HuH-7.5 (cell line): ENCODE measurements around the gene CCDC148.
"Not testable (repeated sequence)": the region's sequence is repeated elsewhere in the genome, so short reads cannot be mapped to it uniquely, and the experiment has no call there.

Experiments
- DNase-seq: peaks from one replicate; pipeline ENCODE4 v3.0.0; 2011; ENCODE audit warnings: low spot score

Gene CCDC148

GRCh38 chr2:158482594-158482993, 26.0 kb upstream of the CCDC148 start:
- no peak for DNase-seq

GRCh38 chr2:158481116-158481515, 24.6 kb upstream of the CCDC148 start:
- DNase-seq = no peak

- DNase-seq = no peak
Observed at GRCh38 chr2:158478816-158479215, 22.3 kb upstream of the CCDC148 start.

DNA sequence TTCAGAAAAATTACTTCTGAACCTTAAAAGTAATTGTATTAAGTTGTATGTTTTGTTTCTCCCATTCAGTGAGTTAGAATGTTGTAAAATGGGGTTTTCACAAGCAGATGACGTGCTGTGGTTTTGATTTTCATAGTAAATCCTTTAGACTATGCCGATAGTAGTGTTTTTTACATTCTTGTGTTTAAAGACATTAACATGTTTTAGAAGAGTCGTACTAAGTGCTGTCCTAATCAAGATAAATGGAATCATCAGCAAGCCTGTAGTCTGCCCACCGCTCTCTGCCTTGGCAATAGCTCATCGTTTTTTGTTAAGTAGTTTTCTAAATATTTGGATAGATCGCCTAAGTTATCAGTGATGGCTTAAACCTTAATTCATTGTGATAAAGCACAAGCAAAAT, 21.7 kb upstream of the CCDC148 start:
- DNase-seq = no peak

- no peak for DNase-seq
Observed at GRCh38 chr2:158477202-158477601, 20.6 kb upstream of the CCDC148 start.

- DNase-seq = not testable (repeated sequence)
Observed at GRCh38 chr2:158474526-158475011, 18.0 kb upstream of the CCDC148 start.

GRCh38 chr2:158473719-158474392, 17.3 kb upstream of the CCDC148 start:
- no peak for DNase-seq

DNA sequence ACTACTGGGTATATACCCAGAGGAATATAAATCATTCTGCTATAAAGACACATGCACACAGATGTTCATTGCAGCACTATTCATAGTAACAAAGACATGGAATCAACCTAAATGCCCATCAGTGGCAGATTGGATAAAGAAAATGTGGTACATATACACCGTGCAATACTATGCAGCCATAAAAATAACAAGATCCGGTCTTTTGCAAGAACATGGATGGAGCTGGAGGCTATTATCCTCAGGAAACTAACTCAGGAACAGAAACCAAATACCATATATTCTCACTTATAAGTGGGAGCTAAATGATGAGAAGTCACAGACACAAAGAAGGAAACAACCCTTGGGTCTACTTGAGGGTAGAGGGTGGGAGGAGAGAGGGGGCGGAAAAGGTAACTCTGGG, 16.7 kb upstream of the CCDC148 start:
- DNase-seq = not testable (repeated sequence)

DNA sequence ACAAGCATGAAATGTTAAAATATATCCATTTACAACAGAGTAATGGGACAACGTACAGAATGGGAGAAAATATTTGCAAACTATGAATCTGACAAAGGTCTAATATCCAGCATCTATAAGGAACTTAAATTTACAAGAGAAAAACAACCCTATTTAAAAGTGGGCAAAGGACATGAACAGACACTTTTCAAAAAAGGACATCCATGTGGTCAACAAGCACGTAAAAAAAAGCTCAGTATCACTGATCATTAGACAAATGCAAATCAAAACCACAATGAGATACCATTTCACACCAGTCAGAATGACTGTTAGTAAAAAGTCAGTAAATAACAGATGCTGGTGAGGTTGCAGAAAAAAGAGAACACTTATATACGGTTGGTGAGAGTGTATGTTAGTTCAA, 16.3 kb upstream of the CCDC148 start:
- DNase-seq = not testable (repeated sequence)

DNA sequence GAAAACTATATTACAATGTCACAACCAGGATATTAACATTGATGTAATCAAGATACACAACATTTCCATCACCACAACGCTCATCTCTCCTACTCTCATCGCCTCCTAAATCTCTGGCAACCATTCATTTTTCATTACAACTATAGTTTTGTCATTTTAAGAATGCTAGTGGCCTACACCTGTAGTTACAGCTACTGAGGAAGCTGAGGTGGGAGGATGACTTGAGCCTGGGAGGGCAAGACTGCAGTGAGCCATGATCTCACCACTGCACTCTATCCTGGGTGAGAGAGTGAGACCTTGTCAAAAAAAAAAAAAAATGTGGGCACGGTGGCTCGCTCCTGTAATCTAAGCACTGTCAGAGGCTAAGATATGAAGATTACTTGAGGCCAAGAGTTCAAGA, 10.7 kb upstream of the CCDC148 start:
- DNase-seq = no peak

- peak; percentile 34 for DNase-seq
Observed at GRCh38 chr2:158464426-158465281, 8.1 kb upstream of the CCDC148 start.

DNA sequence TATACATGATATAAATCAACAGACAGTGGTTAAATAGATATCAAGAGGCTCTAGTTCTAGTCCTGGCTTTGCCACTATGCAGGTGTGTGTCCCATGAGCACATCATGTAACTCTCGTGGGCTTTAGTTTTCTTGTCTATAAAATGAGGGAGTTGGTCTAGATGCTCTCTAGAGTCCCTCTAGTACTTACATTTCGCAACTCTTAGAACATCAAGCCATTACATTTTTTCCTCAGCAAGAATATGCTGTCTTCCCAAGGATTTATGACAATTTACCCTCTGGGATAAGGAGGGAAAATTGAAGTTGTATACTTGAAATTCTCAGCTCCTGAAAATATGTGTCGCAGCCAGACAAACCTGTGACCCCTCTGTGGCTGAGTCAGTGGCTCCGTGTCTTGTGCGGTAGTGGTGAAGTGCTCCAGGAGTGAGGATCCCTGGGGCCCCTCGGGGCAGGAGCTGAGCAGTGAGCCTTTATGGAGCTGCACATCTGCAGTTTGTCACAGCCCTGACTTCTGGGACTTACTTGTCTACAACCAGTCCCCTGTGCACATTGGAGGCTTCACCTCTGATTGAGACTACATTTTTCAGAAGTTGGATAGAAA, 7.0 kb upstream of the CCDC148 start:
- DNase-seq = no peak

DNA sequence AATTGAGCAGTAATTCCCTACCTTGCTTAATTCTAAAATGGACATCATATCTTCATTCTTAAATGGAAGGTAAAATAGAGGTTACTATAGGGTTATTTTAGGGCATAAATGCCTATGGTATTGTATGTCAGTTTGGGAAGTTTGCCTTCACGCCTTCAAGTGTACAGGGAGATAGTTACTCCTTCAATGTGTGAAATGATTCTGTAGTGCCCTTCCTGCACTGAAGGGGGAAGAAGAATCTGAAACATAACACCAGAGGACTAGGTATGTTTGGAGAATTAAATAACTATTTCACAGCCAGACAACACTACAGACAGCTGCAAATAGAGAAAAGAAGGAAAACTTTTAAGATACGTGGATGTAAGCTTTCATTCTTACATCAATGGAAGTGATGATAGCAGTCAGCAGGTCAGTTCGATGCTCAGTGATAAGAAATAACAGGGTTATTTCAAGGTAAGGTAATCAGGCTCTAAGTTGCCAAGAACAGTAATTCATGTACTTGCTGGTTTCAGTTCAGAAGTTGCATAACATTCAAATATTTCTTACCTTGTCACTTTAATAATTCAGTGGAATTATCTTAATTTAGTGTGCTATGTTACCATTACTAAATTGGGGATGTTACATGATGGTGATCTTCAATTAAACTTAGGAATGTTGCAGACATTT, 4.2 kb upstream of the CCDC148 start:
- no peak for DNase-seq

DNA sequence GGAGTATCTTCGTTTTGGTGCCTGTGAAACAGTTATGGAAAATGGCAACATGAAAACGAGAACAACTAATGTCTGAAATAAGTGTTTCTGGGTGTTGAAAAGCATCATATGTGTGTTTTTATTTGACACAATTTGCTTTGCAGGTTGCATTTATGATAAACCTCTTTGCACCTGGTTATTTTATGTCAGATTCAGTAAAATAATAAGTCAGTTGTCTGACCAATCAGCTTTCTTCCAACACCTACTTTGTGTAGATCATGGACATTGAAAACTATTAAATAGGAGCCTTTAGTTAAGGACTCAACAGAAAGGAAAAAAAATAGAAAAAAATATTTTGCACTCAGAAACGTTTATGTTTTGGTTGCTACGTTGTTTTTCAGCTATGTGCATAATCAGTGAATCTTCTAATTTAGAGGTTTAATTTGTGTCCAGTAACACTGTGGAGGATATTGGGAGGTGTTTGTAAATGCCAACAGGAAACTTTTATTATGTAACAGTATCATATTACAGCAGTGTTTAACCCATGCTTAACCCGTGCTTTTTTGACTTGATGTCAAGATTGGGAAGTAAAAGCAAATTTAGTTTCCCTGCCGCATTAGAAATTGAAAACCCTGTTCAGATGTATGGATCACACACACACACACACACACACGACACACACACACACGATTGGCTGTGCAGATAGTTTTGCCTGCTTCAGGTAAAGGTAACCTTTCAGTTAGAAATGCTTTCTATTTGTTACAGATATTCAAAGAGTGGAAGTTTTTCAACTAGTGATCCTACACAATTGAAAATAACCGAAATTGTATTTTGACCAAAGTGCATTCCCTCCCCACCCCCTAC, 2.8 kb upstream of the CCDC148 start:
- no peak for DNase-seq

- no peak for DNase-seq
Observed at GRCh38 chr2:158458617-158458920, 2.0 kb upstream of the CCDC148 start.

DNA sequence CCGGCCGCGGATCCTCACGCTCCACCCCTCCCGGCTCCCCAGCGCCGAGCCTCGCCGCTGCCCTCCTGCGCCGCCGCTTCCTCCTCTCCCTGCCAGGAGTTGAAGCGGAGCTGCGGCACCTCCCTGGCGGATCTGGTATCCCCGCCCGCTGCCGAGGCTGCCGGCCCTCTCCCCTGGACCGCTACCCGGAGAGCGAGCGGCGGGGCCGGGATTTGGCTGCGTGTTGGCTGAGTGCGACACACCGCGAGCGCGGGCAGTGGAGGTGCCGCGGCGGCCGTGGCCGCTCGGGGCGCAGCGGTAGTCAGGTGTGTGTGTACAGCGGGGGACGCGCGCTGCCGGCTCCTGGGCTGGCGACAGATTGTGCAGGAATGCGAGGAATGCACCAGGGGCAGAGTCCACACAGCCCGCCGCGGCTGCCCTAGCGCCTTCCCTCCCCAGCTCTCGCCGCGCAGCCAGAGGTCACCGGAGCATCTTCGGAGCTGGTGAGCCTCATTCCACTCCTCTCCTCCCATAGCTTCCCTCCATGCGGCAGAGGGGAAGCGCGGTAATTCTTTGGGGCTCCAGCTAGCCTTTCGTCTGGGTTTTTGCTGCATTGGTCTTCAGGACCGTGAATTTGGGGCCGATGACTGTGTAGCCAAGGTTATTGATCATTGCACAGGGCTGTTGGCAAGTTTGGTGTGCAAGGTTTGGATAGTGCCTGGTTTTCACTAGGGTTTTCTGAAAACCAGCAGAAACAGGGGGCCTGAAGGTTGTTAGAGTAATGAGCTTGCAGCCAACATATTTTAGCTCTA, 1.5 kb upstream of the CCDC148 start:
- DNase-seq = peak; percentile 76

DNA sequence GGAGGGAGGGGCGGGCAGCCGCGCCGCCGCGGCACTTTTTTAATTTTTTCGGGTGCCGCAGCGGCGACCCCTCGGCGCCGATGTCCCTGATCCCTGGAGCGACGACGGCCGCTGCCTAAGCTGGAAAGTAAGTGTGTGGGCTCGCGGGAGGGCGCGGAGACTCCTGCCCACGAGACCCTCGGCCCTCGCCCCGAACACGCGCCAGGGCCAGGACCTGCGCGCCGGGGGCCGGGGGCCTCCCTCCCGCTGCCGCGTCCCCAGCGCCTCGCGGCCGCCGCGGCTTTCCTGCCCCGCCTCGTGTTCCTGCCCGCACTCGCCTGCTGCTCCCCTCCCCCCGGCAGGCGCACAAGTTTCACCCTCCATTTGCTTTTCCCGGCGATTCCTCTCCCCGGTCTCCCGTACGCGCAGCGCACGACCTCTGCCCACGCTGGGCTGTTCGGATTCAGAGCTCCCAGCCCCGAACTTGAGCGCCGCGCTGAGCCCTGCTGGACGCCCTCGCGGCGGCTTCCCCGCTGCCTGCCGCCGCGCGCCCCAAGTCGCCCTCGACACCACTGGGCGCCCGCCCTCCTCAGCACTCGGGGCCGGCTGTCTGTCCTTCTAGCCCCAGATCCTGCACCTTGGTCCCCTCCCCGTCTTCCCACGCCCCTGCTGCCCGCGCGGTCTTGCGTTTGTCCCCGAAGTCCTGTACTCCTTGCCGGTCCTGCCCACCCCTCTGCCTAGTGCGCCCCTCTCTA, 706 bp upstream of the CCDC148 start:
- peak; percentile 36 for DNase-seq

- no peak for DNase-seq
Observed at GRCh38 chr2:158443606-158444005, 12.9 kb downstream of the CCDC148 start.

DNA sequence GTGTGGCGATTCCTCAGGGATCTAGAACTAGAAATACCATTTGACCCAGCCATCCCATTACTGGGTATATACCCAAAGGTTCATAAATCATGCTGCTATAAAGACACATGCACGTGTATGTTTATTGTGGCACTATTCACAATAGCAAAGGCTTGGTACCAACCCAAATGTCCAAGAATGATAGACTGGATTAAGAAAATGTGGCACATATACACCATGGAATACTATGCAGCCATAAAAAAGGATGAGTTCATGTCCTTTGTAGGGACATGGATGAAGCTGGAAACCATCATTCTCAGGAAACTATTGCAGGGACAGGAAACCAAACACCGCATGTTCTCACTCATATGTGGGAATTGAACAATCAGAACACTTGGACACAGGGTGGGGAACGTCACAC, 17.5 kb downstream of the CCDC148 start:
- DNase-seq = not testable (repeated sequence)

GRCh38 chr2:158433716-158434115, 22.8 kb downstream of the CCDC148 start:
- DNase-seq = not testable (repeated sequence)
